GM18909 (cell line): Measurements from ENCODE around the gene RNF167.

Source experiments
- ATAC-seq: cut with Tn5 transposase; IDR thresholded peaks from one replicate; pipeline ENCODE4 v1.9.1; 2021; ENCODE audit warnings: mild to moderate bottlenecking; ENCODE audit not compliant: unreplicated experiment, poor library complexity

The RNF167 gene

GRCh38 chr17:4939796-4940554 lies at the start of gene RNF167, which contains the start of gene SLC25A11:
RNF167 (plus strand) TSS chr17:4940268; CDS start chr17:4940910, 642 bp downstream.
SLC25A11 (minus strand) TSS chr17:4940046; CDS start chr17:4939910, 136 bp downstream.
- peak; percentile 80 for ATAC-seq

GRCh38 chr17:4891411-4892410 lies 48.4 kb upstream of the RNF167 start:
- no peak for ATAC-seq

GRCh38 chr17:4892499-4893221 lies 47.4 kb upstream of the RNF167 start:
- no peak for ATAC-seq

GRCh38 chr17:4893272-4893671 lies 46.8 kb upstream of the RNF167 start:
- no peak for ATAC-seq

- ATAC-seq: no peak
These were observed 46.1 kb upstream of the RNF167 start for GRCh38 chr17:4893721-4894560.

- ATAC-seq: no peak
These were observed 44.9 kb upstream of the RNF167 start for GRCh38 chr17:4895121-4895520.

- no peak for ATAC-seq
These were observed 44.3 kb upstream of the RNF167 start for GRCh38 chr17:4895657-4896331.

GRCh38 chr17:4896332-4897197 lies 43.5 kb upstream of the RNF167 start:
- no peak for ATAC-seq

GRCh38 chr17:4897198-4897687 lies 42.8 kb upstream of the RNF167 start:
- ATAC-seq: no peak

- no peak for ATAC-seq
These were observed 42.3 kb upstream of the RNF167 start for GRCh38 chr17:4897785-4898184.

GRCh38 chr17:4898351-4898750 lies 41.7 kb upstream of the RNF167 start:
- ATAC-seq: no peak

- ATAC-seq: no peak
These were observed 41.1 kb upstream of the RNF167 start for GRCh38 chr17:4898927-4899326.

- peak; percentile 63 for ATAC-seq
These were observed 40.5 kb upstream of the RNF167 start, which contains the start of gene C17orf107 for GRCh38 chr17:4899341-4900230. C17orf107 (plus strand) TSS chr17:4899536; CDS start chr17:4899763, 227 bp downstream.

- no peak for ATAC-seq
These were observed 39.6 kb upstream of the RNF167 start for GRCh38 chr17:4900231-4901107.

GRCh38 chr17:4901108-4901647 lies 38.9 kb upstream of the RNF167 start:
- no peak for ATAC-seq
